Esophagus squamous epithelium (tissue), 4 donors: ENCODE measurements around the gene NMNAT3.

ENCODE experiments used
- CTCF ChIP-seq, 6 experiments: fragments of 450-650 bp in 4 of 6; fragments of 200-600 bp in 2 of 6; sonication (generic) in 2 of 6; IDR thresholded peaks; one replicate each; pipeline ENCODE4 v1.5.1; 2016 to 2019; ENCODE audit warnings: antibody characterized with exemption in 6 of 6, mild to moderate bottlenecking in 4 of 6, moderate library complexity in 4 of 6
- POLR2A ChIP-seq, 4 donors: fragments of 450-650 bp; IDR thresholded peaks; one replicate each; pipeline ENCODE4 v1.6.1; 2017; ENCODE audit warnings: antibody characterized with exemption in 4 of 4, mild to moderate bottlenecking in 4 of 4, moderate library complexity in 3 of 4

- TF ChIP-seq CTCF (IDR thresholded peaks at IDR 0.05) (no peak), POLR2A (IDR thresholded peaks at IDR 0.05) (no peak)
Observed at GRCh38 chr3:139659511-139659910, 18.3 kb downstream of the NMNAT3 start.
